GM12892 (cell line): ENCODE measurements around the gene GFOD2.
"Not testable (repeated sequence)": the region's sequence is repeated elsewhere in the genome, so short reads cannot be mapped to it uniquely, and the experiment has no call there.

Experiments
- DNase-seq: peaks from one replicate; pipeline ENCODE4 v3.0.0; 2011; ENCODE audit not compliant: insufficient read length
- FAIRE-seq: peaks from 2 replicates; lab custom pipeline; 2011; peaks lifted over from hg19 to GRCh38; lab: Jason Lieb, UNC
- POLR2A ChIP-seq: IDR thresholded peaks from 2 replicates; pipeline ENCODE4 v1.6.1; 2011; ENCODE audit warnings: low read depth, low read length, control low read depth
- POLR2AphosphoS5 ChIP-seq: IDR thresholded peaks from 2 replicates; pipeline ENCODE4 v1.6.1; 2011; ENCODE audit warnings: low read depth, low read length, control low read depth
- TAF1 ChIP-seq: IDR thresholded peaks from 2 replicates; pipeline ENCODE4 v1.6.1; 2011; ENCODE audit warnings: low read depth, mild to moderate bottlenecking, control low read depth, low read length, borderline replicate concordance

GFOD2 gene

GRCh38 chr16:67697422-67698185, 21.5 kb downstream of the GFOD2 start:
- TF ChIP-seq POLR2AphosphoS5 (no peak), POLR2A (no peak), TAF1 (no peak)
- no peak for DNase-seq
- FAIRE-seq: no peak

GRCh38 chr16:67694611-67695010, 24.5 kb downstream of the GFOD2 start:
- TF ChIP-seq TAF1: no peak
- no peak for TF ChIP-seq POLR2A
- no peak for TF ChIP-seq POLR2AphosphoS5

GRCh38 chr16:67693517-67694285, 25.4 kb downstream of the GFOD2 start:
- not testable (repeated sequence) for FAIRE-seq, DNase-seq

More at GRCh38 chr16:67694611-67695010, 24.5 kb downstream of the GFOD2 start:
- FAIRE-seq (no peak), DNase-seq (no peak)

- DNase-seq (no peak), FAIRE-seq (no peak)
- TF ChIP-seq POLR2A: no peak
These were observed 33.6 kb downstream of the GFOD2 start for GRCh38 chr16:67685388-67686112.

- TF ChIP-seq TAF1 (no peak), POLR2AphosphoS5 (no peak)
- no peak for FAIRE-seq
These were observed 35.3 kb downstream of the GFOD2 start for GRCh38 chr16:67683767-67684166.

GRCh38 chr16:67679935-67680897, 38.9 kb downstream of the GFOD2 start:
- FAIRE-seq (no peak), DNase-seq (no peak)
- TF ChIP-seq POLR2A (no peak), POLR2AphosphoS5 (no peak), TAF1 (no peak)

More at GRCh38 chr16:67683767-67684166, 35.3 kb downstream of the GFOD2 start:
- DNase-seq: no peak

- FAIRE-seq (no peak), DNase-seq (no peak)
- TF ChIP-seq POLR2A: no peak
- no peak for TF ChIP-seq TAF1
- TF ChIP-seq POLR2AphosphoS5: no peak
These were observed 40.6 kb downstream of the GFOD2 start for GRCh38 chr16:67678354-67679023.

- TF ChIP-seq TAF1 (no peak), POLR2AphosphoS5 (no peak), POLR2A (no peak)
- DNase-seq: no peak
- FAIRE-seq: no peak
These were observed 41.4 kb downstream of the GFOD2 start for GRCh38 chr16:67677712-67678111.

GRCh38 chr16:67676939-67677338, 42.2 kb downstream of the GFOD2 start:
- FAIRE-seq (no peak), DNase-seq (no peak)
- no peak for TF ChIP-seq POLR2AphosphoS5

- TF ChIP-seq POLR2AphosphoS5 (no peak), TAF1 (no peak), POLR2A (no peak)
- no peak for FAIRE-seq
- DNase-seq: no peak
These were observed 42.6 kb downstream of the GFOD2 start for GRCh38 chr16:67676516-67676915.
